Pancreas (tissue), 10 donors: ENCODE data around the gene PPDPF. TPM values are rescaled to one million over a fixed set of nuclear protein-coding genes. Genes with fewer than 3 reads are reported as not detected.
"Not testable (repeated sequence)": the region's sequence is repeated elsewhere in the genome, so short reads cannot be mapped to it uniquely, and the experiment has no call there.

ENCODE experiments used
- ATAC-seq, 4 donors: fragments of 200-7000 bp; cut with Tn5 transposase; one replicate each; pipeline versions ENCODE4 v1.8.0 to v1.9.1; 2020; ENCODE audit warnings: mild to moderate bottlenecking in 4 of 4, moderate library complexity in 4 of 4
- DNase-seq, 6 donors: peaks; one replicate each; pipeline ENCODE4 v3.0.0-alpha.2; 2020
- FAIRE-seq: peaks from 2 replicates; lab custom pipeline; 2012; peaks lifted over from hg19 to GRCh38; lab: Jason Lieb, UNC
- H3K27ac ChIP-seq, 4 donors: fragments of 200-600 bp; sonication (generic); 1 replicate in 3 of 4; 2 replicates in 1 of 4; pipeline versions ENCODE4 v1.5.0 to v1.8.0; 2020
- H3K27me3 ChIP-seq, 4 donors: fragments of 200-600 bp; one replicate each; pipeline ENCODE4 v1.8.0; 2021
- H3K36me3 ChIP-seq, 3 donors: fragments of 200-600 bp; sonication (generic) in 1 of 3; one replicate each; pipeline versions ENCODE4 v1.5.0 to v1.8.0; 2020 to 2021
- H3K4me1 ChIP-seq, 3 donors: fragments of 200-600 bp; one replicate each; pipeline ENCODE4 v1.8.0; 2021
- H3K4me3 ChIP-seq, 4 donors: fragments of 200-600 bp; sonication (generic) in 2 of 4; one replicate each; pipeline versions ENCODE4 v1.5.0 to v1.8.0; 2020 to 2021
- H3K9me3 ChIP-seq, 4 donors: fragments of 200-600 bp; one replicate each; pipeline ENCODE4 v1.8.0; 2021
- WGBS, 2 donors: extraction: QIAGEN DNeasy Blood & Tissue Kit; methylation state at CpG; one replicate each; pipeline ENCODE4 v1.1.7; 2013; 5-methylcytosine and 5-hydroxymethylcytosine counted together
- intact Hi-C, 3 donors: fragments of 100-400 bp; cut with DNase I; formaldehyde crosslinking; loops; one replicate each; pipeline versions ENCODE4 v1.11.1 to v1.14.2; 2022
- polyA plus RNA-seq, 2 donors: library from polyadenylated mRNA; stranded (reverse); fragments of 200-250 nt; gene quantifications; one replicate each; pipeline ENCODE4 v1.2.3, GENCODE V29; 2013
- total RNA-seq, 6 donors: library from RNA; stranded (reverse); fragmentation: NEBNext Ultra II Directional in 4 of 6; extraction: Animal tissue kit (Norgen Biotek cat#: 25700) in 4 of 6; gene quantifications; one replicate each; pipeline versions ENCODE4 v1.2.1 to v1.2.4, GENCODE V29; 2021 to 2023
- TF ChIP-seq, protein P1 (sequence below), 4 donors: fragments of 200-600 bp; sonication (generic) in 3 of 4; IDR thresholded peaks; one replicate each; pipeline versions ENCODE4 v1.5.0 to v1.8.0; 2021; ENCODE audit warnings: antibody characterized with exemption in 4 of 4
- donor health status: healthy with polysubstance abuse.
- donor health status: DM: no; HTN: no; CAD: no; lungs with moderate emphysema.
- donor health status: DM: no; HTN: no; CAD: no.
- donor health status: control.
- donor health status: control.
- donor health status: Bipolar disorder and iron deficiency.
- donor health status: DM: yes; HTN: yes; CAD: no.
- donor health status: DM: no; HTN: no; CAD: no.
- donor health status: DM: no; HTN: no; CAD: no.
- donor health status: DM: yes; HTN: yes; CAD: no.

PPDPF gene
- total and polyA plus RNA-seq, 8 donors = 77.7 to 224 (median 155) TPM

GRCh38 chr20:63557481-63557891 lies 36.9 kb downstream of the PPDPF start:
- H3K27ac ChIP-seq = no peak overlapping the region
- DNase-seq = no peak
- H3K9me3 ChIP-seq = no peaks in the 10 kb centered on the region
- TF ChIP-seq, protein P1, sequence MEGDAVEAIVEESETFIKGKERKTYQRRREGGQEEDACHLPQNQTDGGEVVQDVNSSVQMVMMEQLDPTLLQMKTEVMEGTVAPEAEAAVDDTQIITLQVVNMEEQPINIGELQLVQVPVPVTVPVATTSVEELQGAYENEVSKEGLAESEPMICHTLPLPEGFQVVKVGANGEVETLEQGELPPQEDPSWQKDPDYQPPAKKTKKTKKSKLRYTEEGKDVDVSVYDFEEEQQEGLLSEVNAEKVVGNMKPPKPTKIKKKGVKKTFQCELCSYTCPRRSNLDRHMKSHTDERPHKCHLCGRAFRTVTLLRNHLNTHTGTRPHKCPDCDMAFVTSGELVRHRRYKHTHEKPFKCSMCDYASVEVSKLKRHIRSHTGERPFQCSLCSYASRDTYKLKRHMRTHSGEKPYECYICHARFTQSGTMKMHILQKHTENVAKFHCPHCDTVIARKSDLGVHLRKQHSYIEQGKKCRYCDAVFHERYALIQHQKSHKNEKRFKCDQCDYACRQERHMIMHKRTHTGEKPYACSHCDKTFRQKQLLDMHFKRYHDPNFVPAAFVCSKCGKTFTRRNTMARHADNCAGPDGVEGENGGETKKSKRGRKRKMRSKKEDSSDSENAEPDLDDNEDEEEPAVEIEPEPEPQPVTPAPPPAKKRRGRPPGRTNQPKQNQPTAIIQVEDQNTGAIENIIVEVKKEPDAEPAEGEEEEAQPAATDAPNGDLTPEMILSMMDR (IDR thresholded peaks at IDR 0.05) = no peak
- H3K4me3 ChIP-seq = no peak overlapping the region
- FAIRE-seq = no peak
- intact Hi-C loops = no loop called here
- no peaks in the 10 kb centered on the region for H3K27me3 ChIP-seq
- H3K36me3 ChIP-seq = peaks cover 0 to 23% (median 0%) of the 10 kb centered on the region in 3 donors
- ATAC-seq = no peak
- WGBS, 2 donors = 83 to 91% methylated on average over 19 of the region's 19 CpGs
- H3K4me1 ChIP-seq = no peaks in the 10 kb centered on the region

DNA sequence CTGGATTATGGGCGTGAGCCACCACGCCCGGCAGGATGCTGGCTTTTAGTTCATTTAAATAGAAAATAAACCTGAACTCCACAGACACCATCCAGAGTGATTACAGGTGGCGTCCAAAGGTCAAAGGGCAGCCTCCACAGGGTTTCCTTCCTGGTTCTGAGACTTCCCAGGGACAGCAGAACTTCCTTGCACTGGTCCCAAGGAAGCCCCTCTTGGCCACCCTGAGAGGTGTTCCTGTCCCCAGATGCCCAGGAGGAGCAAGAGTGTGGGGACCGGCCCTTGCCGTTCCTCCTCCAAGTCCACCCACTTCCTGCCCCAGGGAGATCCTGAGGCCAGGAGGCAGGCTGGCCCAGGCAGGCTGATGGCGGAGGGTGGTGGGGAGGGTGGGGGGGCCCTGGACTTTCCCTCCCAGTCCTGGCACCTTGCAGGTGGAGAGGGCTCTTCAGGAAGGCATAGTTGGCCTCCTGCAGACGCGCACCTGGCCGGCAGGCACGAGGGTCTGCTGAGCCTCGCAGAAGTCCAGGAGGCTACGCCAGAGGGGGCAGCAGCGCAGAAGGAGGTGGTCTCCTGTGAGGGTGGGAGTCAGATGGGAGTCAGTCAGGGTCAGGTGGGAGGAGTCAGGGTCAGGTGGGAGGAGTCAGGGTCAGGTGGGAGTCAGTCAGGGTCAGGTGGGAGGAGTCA lies 38.4 kb downstream of the PPDPF start:
- H3K27ac ChIP-seq = no peak overlapping the region
- ATAC-seq = no peak
- 96% methylated on average over 14 of the region's 14 CpGs for WGBS, 2 donors
- no peak for DNase-seq
- intact Hi-C loops = no loop called here
- TF ChIP-seq, protein P1 (IDR thresholded peaks at IDR 0.05) = no peak
- FAIRE-seq = no peak
- no peaks in the 10 kb centered on the region for H3K27me3 ChIP-seq
- no peak overlapping the region for H3K4me3 ChIP-seq
- H3K36me3 ChIP-seq = peaks cover 0 to 31% (median 0%) of the 10 kb centered on the region in 3 donors
- no peaks in the 10 kb centered on the region for H3K4me1 ChIP-seq
- no peaks in the 10 kb centered on the region for H3K9me3 ChIP-seq

DNA sequence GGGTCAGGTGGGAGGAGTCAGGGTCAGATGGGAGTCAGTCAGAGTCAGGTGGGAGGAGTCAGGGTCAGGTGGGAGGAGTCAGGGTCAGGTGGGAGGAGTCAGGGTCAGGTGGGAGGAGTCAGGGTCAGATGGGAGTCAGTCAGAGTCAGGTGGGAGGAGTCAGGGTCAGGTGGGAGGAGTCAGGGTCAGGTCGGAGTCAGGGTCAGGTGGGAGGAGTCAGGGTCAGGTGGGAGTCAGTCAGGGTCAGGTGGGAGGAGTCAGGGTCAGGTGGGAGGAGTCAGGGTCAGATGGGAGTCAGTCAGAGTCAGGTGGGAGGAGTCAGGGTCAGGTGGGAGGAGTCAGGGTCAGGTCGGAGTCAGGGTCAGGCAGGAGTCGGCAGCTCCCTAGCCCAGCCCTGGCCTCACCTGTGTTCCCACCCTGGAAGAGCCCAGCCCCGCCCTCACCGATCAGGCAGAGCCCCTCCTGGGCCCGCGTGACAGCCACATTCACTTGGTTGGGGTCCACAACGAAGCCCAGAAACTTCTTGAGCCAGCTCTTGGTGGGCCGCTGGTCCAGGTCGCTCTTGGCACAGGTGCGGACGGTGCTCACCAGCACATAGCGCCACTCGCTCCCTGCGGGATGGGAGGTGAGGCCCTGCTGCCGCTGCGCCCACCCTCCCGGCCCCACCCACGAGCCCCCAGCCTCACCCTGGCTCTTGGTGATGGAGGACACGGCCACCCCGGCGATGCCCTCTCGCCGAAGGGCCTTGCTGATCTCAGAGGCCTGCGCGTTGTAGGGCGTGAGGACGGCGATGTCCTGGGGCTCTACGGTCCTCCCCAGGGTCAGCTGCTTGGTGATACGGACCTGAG lies 39.1 kb downstream of the PPDPF start:
- H3K27me3 ChIP-seq, FAIRE-seq, H3K4me1 ChIP-seq, H3K4me3 ChIP-seq, intact Hi-C loops, H3K9me3 ChIP-seq, ATAC-seq, H3K27ac ChIP-seq: not testable (repeated sequence)
- 92 to 98% methylated on average over 29 to 30 of the region's 31 CpGs for whole genome bisulfite sequencing, 2 donors
- DNase-seq = peak in 1 of 6 donors; percentile 70
- peaks cover 0 to 31% (median 0%) of the 10 kb centered on the region in 3 donors for H3K36me3 ChIP-seq

GRCh38 chr20:63560333-63560805 lies 39.8 kb downstream of the PPDPF start:
- Histone ChIP-seq H3K27me3 (no peaks in the 10 kb centered on the region), H3K4me1 (no peaks in the 10 kb centered on the region), H3K4me3 (no peak overlapping the region), H3K9me3 (no peaks in the 10 kb centered on the region), H3K36me3 (peaks cover 0 to 31% (median 0%) of the 10 kb centered on the region in 3 donors), H3K27ac (no peak overlapping the region)
- no peak for ATAC-seq
- DNase-seq = no peak
- FAIRE-seq = no peak
- WGBS, 2 donors = 92 to 97% methylated on average over 16 of the region's 16 CpGs
- intact Hi-C loops = no loop called here
- TF ChIP-seq, protein P1 (IDR thresholded peaks at IDR 0.05) = no peak

DNA sequence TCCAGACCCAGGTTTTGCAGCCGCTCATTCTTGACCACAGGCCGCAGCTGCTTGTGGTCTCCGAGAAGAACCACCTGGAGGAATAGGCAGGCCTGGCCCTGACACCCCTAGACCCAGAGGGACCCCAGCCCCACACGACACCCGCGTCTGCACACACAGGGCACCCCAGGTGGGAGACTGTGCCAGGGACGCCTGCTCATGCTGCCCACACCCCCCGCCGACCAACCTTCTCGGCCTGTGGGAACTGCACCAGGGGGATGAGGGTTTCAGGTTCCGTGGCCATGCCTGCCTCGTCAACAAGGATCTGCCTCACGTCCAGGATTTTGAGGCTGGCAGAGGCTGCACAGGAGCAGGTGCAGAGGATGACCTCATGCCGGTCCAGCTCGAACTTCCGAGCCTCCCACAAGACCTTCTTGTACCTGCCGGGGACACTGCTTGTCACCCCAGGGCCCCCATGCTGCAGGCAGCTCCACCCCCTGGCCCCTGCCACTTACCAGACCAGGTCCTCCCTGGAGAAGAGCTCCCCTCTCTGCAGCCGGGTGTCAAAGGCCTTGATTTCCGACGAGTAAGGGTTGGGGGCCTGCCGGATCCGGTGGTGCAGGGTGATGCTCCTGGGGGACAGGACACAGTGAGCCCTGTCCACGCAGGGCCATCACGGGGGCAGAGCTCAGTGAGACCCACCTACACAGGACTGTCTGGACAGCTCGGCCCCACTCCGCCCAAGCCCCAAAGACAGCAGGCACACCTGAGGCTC lies 40.5 kb downstream of the PPDPF start:
- Histone ChIP-seq H3K27me3 (no peaks in the 10 kb centered on the region), H3K27ac (no peak overlapping the region), H3K4me3 (no peak overlapping the region), H3K4me1 (no peaks in the 10 kb centered on the region), H3K36me3 (peaks cover 0 to 31% (median 0%) of the 10 kb centered on the region in 3 donors), H3K9me3 (no peaks in the 10 kb centered on the region)
- intact Hi-C loops = no loop called here
- WGBS, 2 donors = 92 to 96% methylated on average over 26 of the region's 26 CpGs
- DNase-seq = peak in 1 of 6 donors; percentile 78
- TF ChIP-seq, protein P1 (IDR thresholded peaks at IDR 0.05) = no peak
- FAIRE-seq = no peak
- ATAC-seq = no peak
